ENCODE measurements around the gene ABHD15.

ABHD15 gene

DNA sequence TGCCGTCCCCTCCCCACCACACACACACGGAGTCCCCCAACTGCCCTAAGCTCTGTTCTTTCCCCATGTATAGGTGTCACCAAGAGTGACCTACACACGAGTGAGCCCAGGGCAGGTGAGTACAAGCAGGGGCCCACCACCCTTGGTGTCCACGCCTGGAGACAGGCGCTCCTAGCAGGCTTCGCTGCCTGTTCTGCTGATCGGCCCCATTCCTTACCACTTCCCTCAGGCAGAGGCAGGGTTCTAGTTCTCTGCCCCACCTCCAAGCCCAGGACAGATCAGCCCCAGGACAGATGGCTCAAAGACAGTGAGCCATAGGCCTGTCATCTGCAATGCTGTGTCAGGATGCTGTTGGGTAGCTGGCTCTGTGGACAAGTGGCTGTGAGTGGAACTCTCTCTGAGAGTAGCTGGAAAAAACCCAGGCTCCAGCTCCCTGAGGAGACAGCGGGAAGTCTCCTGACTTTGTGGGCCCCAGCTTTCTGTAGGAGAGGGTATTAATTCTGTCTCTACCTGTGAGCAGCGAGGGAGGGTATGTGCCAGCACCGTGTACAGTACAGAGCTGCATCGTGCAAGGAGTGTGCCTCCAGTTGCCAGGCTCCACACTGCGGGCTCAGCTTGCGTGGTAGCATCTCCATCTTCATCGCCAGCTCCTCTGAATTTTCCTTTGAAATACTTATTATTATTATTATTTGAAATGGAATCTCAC, 2.6 kb upstream of the ABHD15 start:
- no peak for DNase-seq (ENCODE audit: low spot score)
- TF ChIP-seq, protein P1, sequence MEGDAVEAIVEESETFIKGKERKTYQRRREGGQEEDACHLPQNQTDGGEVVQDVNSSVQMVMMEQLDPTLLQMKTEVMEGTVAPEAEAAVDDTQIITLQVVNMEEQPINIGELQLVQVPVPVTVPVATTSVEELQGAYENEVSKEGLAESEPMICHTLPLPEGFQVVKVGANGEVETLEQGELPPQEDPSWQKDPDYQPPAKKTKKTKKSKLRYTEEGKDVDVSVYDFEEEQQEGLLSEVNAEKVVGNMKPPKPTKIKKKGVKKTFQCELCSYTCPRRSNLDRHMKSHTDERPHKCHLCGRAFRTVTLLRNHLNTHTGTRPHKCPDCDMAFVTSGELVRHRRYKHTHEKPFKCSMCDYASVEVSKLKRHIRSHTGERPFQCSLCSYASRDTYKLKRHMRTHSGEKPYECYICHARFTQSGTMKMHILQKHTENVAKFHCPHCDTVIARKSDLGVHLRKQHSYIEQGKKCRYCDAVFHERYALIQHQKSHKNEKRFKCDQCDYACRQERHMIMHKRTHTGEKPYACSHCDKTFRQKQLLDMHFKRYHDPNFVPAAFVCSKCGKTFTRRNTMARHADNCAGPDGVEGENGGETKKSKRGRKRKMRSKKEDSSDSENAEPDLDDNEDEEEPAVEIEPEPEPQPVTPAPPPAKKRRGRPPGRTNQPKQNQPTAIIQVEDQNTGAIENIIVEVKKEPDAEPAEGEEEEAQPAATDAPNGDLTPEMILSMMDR (IDR thresholded peaks at IDR 0.05; ENCODE audit: extremely low read depth, missing control alignments): no peak

DNA sequence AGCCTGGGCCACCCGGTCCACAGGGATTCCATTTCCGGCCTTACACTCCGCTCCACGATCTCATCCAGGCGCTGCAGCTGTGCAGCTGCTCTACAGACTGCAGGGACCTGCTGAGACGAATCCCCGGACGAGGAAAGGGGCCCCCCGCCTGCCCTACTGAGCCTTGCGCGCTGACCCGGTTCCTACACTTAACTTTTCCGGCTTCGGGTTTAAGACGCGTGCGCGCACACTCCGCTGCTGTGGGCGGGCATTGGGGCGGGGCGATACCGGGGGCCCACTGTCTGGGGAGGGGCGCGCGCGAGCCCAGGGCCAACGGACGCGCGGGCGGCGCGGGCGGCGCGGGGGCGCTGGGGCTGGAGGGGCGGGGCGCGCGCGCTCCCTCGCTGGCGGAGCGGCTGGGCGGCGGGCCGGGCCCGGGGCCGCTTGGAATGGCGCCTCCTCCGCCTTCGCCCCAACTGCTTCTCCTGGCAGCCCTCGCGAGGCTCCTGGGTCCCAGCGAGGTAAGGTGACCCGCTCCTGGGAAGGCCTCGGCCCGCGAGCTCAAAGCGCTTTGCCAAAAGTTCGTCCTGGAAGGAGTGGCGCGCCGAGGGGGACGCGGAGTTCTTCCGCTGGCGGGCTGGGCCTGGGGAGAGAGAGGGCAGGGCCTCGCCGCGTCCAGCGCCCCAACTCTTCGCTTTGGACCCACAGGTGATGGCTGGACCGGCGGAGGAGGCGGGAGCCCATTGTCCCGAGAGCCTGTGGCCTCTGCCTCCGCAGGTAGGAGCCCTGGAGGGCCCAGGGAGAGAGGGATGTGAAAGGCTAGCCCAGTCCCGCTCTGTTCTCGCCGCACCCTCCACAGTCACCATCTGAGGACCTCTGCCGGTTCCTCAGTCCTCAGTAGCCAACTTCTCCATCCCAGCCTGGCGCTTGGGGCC, 1.8 kb upstream of the ABHD15 start, which contains the start of gene TP53I13:
Gene TP53I13 (plus strand): TSS at position 371 of the 914 bp plus-strand sequence. CDS start 58 bp downstream, at position 429.
- DNase-seq (ENCODE audit: low spot score): peak; percentile 96
- TF ChIP-seq, protein P1 (IDR thresholded peaks at IDR 0.05; ENCODE audit: extremely low read depth, missing control alignments): no peak

DNA sequence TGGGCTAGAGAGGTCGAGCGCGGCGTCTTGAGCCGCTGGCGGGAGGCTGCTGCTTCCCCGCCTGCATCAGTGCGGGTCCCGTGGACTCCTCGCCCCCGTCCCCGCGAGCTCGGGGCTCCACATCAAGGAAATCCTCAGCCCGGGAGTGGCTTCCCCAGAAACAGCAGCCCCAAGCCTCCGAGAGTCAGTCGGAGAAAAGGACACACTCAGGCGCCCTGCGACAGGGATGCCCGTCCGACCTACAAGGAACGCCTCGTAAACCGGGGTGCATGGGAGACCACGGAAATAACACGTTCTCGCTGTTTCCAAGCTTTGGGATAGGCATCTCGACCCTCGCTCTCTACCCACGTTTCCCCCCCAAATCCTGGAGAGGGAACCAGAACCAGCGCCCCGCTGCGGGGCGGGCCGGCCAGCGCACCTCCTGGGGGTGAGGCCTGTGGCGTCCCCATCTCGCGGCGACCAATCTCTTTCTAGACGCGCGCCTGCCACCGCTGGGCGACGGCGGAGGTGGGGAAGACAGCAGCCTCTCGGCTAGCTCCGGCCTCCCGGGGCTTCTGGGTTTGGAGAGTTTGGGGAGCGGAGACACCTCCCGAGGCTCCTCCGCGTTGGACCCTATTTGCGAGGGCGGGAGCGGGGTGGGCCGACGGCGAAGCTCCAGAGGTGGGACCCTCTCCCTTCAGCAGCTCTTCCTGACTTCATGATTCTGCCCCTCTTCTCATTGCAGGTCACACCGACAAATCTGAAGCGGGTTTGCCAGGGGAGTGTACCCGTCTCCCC, 905 bp upstream of the ABHD15 start:
- peak; percentile 92 for DNase-seq (ENCODE audit: low spot score)
- TF ChIP-seq, protein P1 (IDR thresholded peaks at IDR 0.05; ENCODE audit: extremely low read depth, missing control alignments): peak; percentile 29

DNA sequence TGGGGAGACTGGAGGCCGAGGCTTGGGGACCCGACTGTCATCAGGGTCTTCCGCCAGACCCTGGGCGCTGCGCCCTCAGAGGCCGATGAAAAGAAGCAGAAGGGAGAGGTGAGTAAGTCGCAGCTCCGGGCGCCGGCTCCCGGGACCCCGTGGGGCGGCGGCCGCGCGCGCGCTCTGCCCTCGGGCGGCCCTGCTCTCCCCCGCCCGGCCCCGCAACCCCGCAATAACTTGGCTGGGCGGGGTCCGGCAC, 392 bp upstream of the ABHD15 start:
- TF ChIP-seq, protein P1 (IDR thresholded peaks at IDR 0.05; ENCODE audit: extremely low read depth, missing control alignments): no peak
- peak; percentile 62 for DNase-seq (ENCODE audit: low spot score)

DNA sequence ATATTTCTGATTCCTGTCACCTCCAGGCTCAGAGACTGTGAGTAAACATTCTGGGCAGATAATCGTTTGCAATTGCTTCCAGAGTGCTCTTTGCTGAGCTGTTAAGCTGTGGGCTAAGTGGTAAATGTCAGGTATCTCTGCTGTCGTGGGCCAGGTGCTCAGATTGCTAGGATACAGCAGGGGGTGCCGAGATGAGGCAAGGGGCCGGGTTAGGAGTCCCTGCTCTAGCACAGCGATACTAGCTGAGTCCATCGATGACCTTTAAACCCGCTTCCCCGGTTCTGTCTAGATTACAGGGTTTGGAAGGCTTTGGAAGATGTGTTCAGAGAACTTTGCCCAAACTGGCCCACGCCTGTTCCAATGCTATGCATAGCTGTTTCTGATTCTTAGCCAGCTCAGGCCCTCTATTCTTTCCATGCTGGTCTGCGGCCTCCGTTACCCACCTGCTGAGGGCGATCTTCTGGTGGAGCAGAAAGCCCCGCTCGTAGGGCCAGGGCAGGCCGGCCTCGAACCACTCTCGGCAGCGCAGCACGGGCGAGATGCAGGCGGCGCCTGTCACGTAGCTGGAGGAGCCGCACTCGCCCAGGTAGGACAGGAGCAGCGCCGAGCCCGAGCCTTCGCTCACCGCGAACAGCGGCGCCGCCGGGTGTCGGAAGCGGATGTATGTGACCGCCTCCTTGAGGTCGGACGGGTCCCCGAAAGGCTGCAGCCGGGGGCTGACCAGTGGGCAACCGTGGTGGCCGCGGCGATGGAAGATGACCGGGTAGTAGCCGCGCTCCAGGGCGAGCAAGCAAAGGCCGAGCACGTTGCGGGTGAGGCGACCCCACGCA, 979 bp downstream of the ABHD15 start:
- peak; percentile 74 for DNase-seq (ENCODE audit: low spot score)
- TF ChIP-seq, protein P1 (IDR thresholded peaks at IDR 0.05; ENCODE audit: extremely low read depth, missing control alignments): no peak

DNA sequence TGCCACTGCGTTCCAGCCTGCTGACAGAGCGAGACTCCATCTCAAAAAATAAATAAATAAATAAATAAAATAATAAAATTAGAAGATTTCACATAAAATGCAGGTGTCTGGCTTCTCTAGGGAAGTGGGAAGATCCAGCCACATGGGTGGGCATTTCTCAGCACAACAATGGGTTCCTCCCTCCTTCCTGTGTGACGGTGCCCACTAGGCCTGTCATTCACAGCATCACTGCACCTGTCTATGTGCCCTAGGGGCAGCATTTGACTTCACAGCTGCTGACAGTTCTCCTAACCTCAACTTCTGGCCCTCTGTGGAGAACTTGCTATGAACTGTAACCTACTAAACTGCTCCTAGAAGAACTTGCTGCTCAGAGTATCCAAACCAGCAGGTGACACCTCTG, 3.0 kb downstream of the ABHD15 start:
- DNase-seq (ENCODE audit: low spot score): no peak
- TF ChIP-seq, protein P1 (IDR thresholded peaks at IDR 0.05; ENCODE audit: extremely low read depth, missing control alignments): no peak
